Tibial nerve (tissue), 4 donors: ENCODE measurements around the gene YIPF5. TPM values are rescaled to one million over a fixed set of nuclear protein-coding genes. Genes with fewer than 3 reads are reported as not detected.

ENCODE experiments used
- DNase-seq, 2 donors: peaks; one replicate each; pipeline ENCODE4 v3.0.0-alpha.2; 2019; ENCODE audit warnings: low spot score in 2 of 2
- H3K27ac ChIP-seq, 4 donors: fragments of 200-600 bp; sonication (generic) in 3 of 4; one replicate each; pipeline ENCODE4 v1.5.1; 2017 to 2019; ENCODE audit warnings: mild to moderate bottlenecking in 1 of 4
- H3K27me3 ChIP-seq, 2 donors: fragments of 200-600 bp; sonication (generic) in 1 of 2; one replicate each; pipeline versions ENCODE4 v1.5.1 to v1.6.0; 2017 to 2019
- H3K36me3 ChIP-seq, 3 donors: fragments of 200-600 bp; sonication (generic); one replicate each; pipeline ENCODE4 v1.5.1; 2018 to 2019
- H3K4me1 ChIP-seq, 4 donors: fragments of 200-600 bp; sonication (generic) in 3 of 4; one replicate each; pipeline ENCODE4 v1.5.1; 2017 to 2019
- H3K4me3 ChIP-seq, 4 donors: fragments of 200-600 bp; sonication (generic) in 3 of 4; one replicate each; pipeline ENCODE4 v1.5.1; 2017 to 2019; ENCODE audit warnings: mild to moderate bottlenecking in 1 of 4, moderate library complexity in 1 of 4
- H3K9me3 ChIP-seq, 4 donors: fragments of 200-600 bp; sonication (generic) in 3 of 4; one replicate each; pipeline ENCODE4 v1.5.1; 2017 to 2019
- EP300 ChIP-seq, 2 donors: sonication (generic); formaldehyde crosslinking; IDR thresholded peaks; one replicate each; pipeline ENCODE4 v1.6.1; 2017; ENCODE audit warnings: antibody characterized with exemption in 2 of 2, mild to moderate bottlenecking in 1 of 2
- POLR2A ChIP-seq, 2 donors: fragments of 450-650 bp; IDR thresholded peaks; one replicate each; pipeline ENCODE4 v1.6.1; 2017; ENCODE audit warnings: antibody characterized with exemption in 2 of 2, mild to moderate bottlenecking in 2 of 2, moderate library complexity in 2 of 2
- WGBS, 2 donors: methylation state at CpG; one replicate each; pipeline ENCODE4 v1.1.5; 2018; 5-methylcytosine and 5-hydroxymethylcytosine counted together
- total RNA-seq, 4 donors: library from RNA; depleted of rRNA; stranded (reverse); fragments of >200 nt; gene quantifications; one replicate each; pipeline ENCODE4 v1.1.0, GENCODE V29; 2016
- TF ChIP-seq, protein P1 (sequence below), 5 experiments: fragments of 200-600 bp in 3 of 5; fragments of 450-650 bp in 2 of 5; sonication (generic) in 3 of 5; IDR thresholded peaks; one replicate each; pipeline ENCODE4 v1.5.1; 2016 to 2019; ENCODE audit warnings: antibody characterized with exemption in 5 of 5, mild to moderate bottlenecking in 3 of 5, moderate library complexity in 2 of 5

The YIPF5 gene
- total RNA-seq, 4 donors from 2014 or later = 19.5 to 35.6 (median 31.6) TPM

DNA sequence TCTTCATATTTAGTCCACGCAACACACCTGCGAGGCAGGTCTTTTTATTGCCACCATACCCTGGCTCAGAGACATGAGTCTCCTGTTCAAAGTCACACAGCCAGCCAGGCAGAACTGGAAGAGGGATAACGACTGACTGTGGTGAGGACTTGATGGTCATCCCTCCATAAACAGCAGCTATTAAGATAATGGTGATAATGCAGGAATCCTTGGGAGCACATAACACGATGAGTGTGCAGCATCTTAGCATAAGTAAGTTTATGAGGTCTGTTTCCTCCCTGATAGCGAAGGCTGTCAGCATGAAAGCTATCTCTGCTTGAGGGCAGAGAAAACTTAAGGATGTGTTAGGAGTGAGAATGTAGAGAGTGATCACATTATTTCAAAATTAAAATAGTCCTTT is 31.1 kb upstream of the YIPF5 start:
- WGBS, 2 donors = 52 to 67% methylated on average over 5 of the region's 5 CpGs
- Histone ChIP-seq H3K4me3 (no peak overlapping the region), H3K27ac (no peak overlapping the region)

GRCh38 chr5:144198386-144198785 is 27.9 kb upstream of the YIPF5 start:
- WGBS, 2 donors = 59 to 62% methylated on average over 3 of the region's 3 CpGs
- Histone ChIP-seq H3K4me3 (no peak overlapping the region), H3K27me3 (peaks cover 0 to 11% of the 10 kb centered on the region in 2 donors), H3K27ac (no peak overlapping the region), H3K9me3 (no peaks in the 10 kb centered on the region), H3K4me1 (peaks cover 0 to 5% (median 0%) of the 10 kb centered on the region in 4 donors), H3K36me3 (no peaks in the 10 kb centered on the region)
- DNase-seq = no peak
- TF ChIP-seq EP300 (IDR thresholded peaks at IDR 0.05) (no peak), POLR2A (IDR thresholded peaks at IDR 0.05) (no peak)
- TF ChIP-seq, protein P1, sequence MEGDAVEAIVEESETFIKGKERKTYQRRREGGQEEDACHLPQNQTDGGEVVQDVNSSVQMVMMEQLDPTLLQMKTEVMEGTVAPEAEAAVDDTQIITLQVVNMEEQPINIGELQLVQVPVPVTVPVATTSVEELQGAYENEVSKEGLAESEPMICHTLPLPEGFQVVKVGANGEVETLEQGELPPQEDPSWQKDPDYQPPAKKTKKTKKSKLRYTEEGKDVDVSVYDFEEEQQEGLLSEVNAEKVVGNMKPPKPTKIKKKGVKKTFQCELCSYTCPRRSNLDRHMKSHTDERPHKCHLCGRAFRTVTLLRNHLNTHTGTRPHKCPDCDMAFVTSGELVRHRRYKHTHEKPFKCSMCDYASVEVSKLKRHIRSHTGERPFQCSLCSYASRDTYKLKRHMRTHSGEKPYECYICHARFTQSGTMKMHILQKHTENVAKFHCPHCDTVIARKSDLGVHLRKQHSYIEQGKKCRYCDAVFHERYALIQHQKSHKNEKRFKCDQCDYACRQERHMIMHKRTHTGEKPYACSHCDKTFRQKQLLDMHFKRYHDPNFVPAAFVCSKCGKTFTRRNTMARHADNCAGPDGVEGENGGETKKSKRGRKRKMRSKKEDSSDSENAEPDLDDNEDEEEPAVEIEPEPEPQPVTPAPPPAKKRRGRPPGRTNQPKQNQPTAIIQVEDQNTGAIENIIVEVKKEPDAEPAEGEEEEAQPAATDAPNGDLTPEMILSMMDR (IDR thresholded peaks at IDR 0.05) = no peak

More for the DNA sequence above, 31.1 kb upstream of the YIPF5 start:
- no peak for DNase-seq
- Histone ChIP-seq H3K4me1 (peaks cover 0 to 18% (median 3%) of the 10 kb centered on the region in 4 donors), H3K9me3 (no peaks in the 10 kb centered on the region), H3K27me3 (peaks cover 0 to 33% of the 10 kb centered on the region in 2 donors), H3K36me3 (no peaks in the 10 kb centered on the region)
- TF ChIP-seq POLR2A (IDR thresholded peaks at IDR 0.05) = no peak
- TF ChIP-seq EP300 (IDR thresholded peaks at IDR 0.05) = no peak
- TF ChIP-seq, protein P1 (IDR thresholded peaks at IDR 0.05) = no peak

DNA sequence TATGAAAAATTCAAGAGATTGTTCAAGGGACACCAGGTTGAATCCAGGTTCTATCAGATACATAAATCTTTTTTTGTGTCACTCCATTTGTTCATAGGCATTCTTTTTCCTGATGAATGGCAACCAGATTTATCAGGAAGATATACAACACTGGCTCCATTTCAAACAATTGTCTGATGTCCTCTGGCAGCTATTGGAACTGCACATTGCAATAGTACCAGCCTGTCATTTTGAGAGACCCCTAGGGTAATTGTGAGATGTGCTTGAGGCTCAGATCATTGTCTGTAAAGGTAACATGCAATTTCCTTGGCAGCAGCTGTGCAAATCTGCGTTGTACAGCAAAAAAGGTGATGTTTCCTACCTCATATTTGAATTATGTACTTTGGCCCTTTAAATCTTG is 26.2 kb upstream of the YIPF5 start:
- Histone ChIP-seq H3K27me3 (peaks cover 0 to 13% of the 10 kb centered on the region in 2 donors), H3K4me3 (no peak overlapping the region), H3K36me3 (no peaks in the 10 kb centered on the region), H3K9me3 (no peaks in the 10 kb centered on the region), H3K4me1 (peaks cover 0 to 3% (median under 1%) of the 10 kb centered on the region in 4 donors), H3K27ac (no peak overlapping the region)
- DNase-seq = no peak
- 78 to 91% methylated on average over 1 of the region's 1 CpG for WGBS, 2 donors
- TF ChIP-seq EP300 (IDR thresholded peaks at IDR 0.05) (no peak), POLR2A (IDR thresholded peaks at IDR 0.05) (no peak)
- TF ChIP-seq, protein P1 (IDR thresholded peaks at IDR 0.05) = no peak

GRCh38 chr5:144195448-144195847 is 25.0 kb upstream of the YIPF5 start:
- Histone ChIP-seq H3K27ac (no peak overlapping the region), H3K4me3 (no peak overlapping the region), H3K27me3 (peaks cover 0 to 9% of the 10 kb centered on the region in 2 donors), H3K36me3 (no peaks in the 10 kb centered on the region), H3K9me3 (no peaks in the 10 kb centered on the region), H3K4me1 (peaks cover 0 to 7% (median 0%) of the 10 kb centered on the region in 4 donors)
- DNase-seq = no peak
- 58 to 60% methylated on average over 4 of the region's 4 CpGs for WGBS, 2 donors
- TF ChIP-seq EP300 (IDR thresholded peaks at IDR 0.05) = no peak

DNA sequence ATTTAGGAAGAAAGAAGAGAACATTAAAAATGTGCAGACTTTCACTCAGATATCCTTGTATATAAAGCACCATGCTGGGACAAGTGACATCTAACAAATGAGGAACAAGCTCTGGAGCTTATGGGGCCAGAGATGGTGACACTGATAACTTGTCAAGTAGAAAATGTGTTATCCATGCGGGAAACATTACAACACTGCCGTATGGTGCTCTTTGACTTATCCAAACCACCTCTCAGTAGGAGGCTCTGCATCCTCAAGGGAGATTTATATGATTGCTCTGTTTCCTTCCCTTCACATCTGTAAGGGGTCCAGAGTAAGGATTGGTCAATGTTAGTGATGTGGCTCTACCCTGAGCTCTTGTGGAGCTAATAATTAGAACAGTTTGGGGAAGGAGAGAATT is 23.7 kb upstream of the YIPF5 start:
- peaks cover 0 to 9% of the 10 kb centered on the region in 2 donors for H3K27me3 ChIP-seq
- no peak for DNase-seq
- no peak overlapping the region for H3K27ac ChIP-seq
- no peaks in the 10 kb centered on the region for H3K36me3 ChIP-seq
- WGBS, 2 donors = 63 to 64% methylated on average over 2 of the region's 2 CpGs
- TF ChIP-seq, protein P1 (IDR thresholded peaks at IDR 0.05) = no peak
- TF ChIP-seq POLR2A (IDR thresholded peaks at IDR 0.05) = no peak
- TF ChIP-seq EP300 (IDR thresholded peaks at IDR 0.05) = no peak
- H3K9me3 ChIP-seq = no peaks in the 10 kb centered on the region
- no peak overlapping the region for H3K4me3 ChIP-seq
- H3K4me1 ChIP-seq = peaks cover 0 to 7% (median 0%) of the 10 kb centered on the region in 4 donors

GRCh38 chr5:144192661-144193060 is 22.2 kb upstream of the YIPF5 start:
- Histone ChIP-seq H3K27me3 (peaks cover 0 to 9% of the 10 kb centered on the region in 2 donors), H3K27ac (no peak overlapping the region), H3K4me1 (peaks cover 0 to 14% (median 3%) of the 10 kb centered on the region in 4 donors), H3K9me3 (no peaks in the 10 kb centered on the region), H3K4me3 (no peak overlapping the region), H3K36me3 (no peaks in the 10 kb centered on the region)
- TF ChIP-seq, protein P1 (IDR thresholded peaks at IDR 0.05) = no peak
- TF ChIP-seq POLR2A (IDR thresholded peaks at IDR 0.05) = no peak
- no peak for TF ChIP-seq EP300 (IDR thresholded peaks at IDR 0.05)
- no peak for DNase-seq
